GM18508 (cell line): Measurements from ENCODE around the gene C12orf75.
"Not testable (repeated sequence)": the region's sequence is repeated elsewhere in the genome, so short reads cannot be mapped to it uniquely, and the experiment has no call there.

Source experiments
- ATAC-seq: cut with Tn5 transposase; IDR thresholded peaks from one replicate; pipeline ENCODE4 v1.9.1; 2021; ENCODE audit warnings: moderate number of reproducible peaks; ENCODE audit not compliant: insufficient read depth, unreplicated experiment

C12orf75 gene

GRCh38 chr12:105365231-105365630 lies 34.7 kb downstream of the C12orf75 start:
- ATAC-seq = no peak

DNA sequence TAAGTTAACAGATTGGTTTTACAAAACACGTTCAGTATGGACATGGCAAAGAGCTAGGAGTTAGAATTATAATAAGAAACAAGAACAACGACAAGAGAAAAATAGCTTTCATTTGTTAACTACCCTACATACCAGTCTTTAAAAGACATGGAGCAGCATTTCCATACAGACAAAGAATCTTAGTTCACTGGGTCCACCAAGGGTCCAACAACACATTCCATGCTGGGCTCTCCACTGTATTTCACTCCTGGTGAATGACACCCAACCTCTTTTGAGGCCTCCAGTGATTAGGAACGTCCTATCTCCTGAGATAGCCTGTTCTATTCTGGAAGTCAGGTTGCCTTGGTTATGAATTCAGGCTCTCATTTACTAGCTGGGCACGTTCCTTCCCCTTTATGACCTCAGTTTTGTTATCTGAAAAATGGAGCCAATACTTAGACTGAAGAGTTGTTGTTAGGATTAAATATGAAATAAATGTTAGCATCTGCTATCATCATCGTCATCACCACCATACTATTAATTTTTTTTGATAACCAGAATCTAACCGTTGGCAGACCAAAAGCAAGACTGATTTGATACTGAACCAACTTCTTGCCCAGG lies 37.7 kb downstream of the C12orf75 start:
- no peak for ATAC-seq

- no peak for ATAC-seq
Measured at GRCh38 chr12:105369014-105369413, 38.5 kb downstream of the C12orf75 start.

DNA sequence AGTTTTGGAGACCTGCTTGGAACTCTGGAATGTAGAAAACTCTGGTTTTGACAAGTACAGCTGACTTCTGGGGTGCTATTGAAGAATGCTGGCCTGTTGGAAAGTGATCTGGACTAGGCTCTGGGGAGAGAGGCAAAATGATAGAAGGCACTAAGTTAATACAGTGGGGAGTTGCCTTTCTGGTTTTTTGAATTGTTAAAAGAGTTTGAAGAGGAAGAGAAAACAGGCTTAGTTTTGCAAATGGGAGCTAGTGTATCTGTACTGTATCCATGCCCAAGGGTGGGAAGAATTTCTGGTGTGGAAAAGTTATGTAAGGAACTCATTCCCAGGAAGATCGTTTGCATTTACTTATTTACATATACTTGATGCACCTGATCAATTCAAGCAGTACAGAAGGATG lies 43.8 kb downstream of the C12orf75 start:
- ATAC-seq = no peak

GRCh38 chr12:105377077-105377476 lies 46.6 kb downstream of the C12orf75 start:
- no peak for ATAC-seq

GRCh38 chr12:105378911-105379310 lies 48.4 kb downstream of the C12orf75 start:
- no peak for ATAC-seq

- ATAC-seq = no peak
Measured at GRCh38 chr12:105382771-105383622, 52.5 kb downstream of the C12orf75 start.

DNA sequence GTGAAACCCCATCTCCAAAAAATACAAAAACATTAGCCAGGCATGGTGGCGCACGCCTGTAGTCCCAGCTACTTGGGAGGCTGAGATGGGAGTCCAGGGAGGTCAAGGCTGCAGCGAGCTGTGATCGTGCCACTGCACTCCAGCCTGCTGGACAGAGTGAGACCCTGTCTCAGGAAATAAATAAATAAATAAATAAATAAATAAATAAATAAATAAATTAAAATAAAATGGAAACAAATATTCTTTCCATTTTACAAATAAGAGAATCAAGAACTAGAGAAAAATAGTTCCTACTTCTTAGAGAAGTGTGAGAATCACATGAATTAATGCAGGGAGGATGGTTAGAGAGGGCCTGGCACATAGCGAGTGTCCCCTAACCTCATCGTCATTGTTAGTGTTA lies 53.7 kb downstream of the C12orf75 start:
- no peak for ATAC-seq

- no peak for ATAC-seq
Measured at GRCh38 chr12:105384916-105385535, 54.5 kb downstream of the C12orf75 start.

- ATAC-seq = no peak
Measured at GRCh38 chr12:105386431-105386830, 55.9 kb downstream of the C12orf75 start.

DNA sequence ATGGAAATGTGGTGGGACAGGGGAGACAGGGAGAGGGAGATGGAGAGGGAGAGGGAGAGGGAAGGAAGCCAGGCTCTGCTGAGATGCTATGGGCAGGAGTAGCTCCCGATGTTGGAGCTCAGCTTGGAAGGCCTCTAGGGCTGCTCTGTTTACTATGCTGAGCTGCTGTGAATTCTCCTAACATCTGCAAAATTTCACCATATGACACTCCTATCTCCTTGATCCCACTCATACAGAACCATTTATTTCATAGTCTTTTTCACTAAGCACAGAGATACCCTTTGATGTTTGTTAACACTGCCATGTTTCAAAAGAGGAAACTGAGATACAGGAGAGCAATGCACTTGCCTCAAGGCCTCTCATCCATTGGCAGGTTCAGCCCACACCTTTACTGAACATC lies 60.7 kb downstream of the C12orf75 start:
- no peak for ATAC-seq

DNA sequence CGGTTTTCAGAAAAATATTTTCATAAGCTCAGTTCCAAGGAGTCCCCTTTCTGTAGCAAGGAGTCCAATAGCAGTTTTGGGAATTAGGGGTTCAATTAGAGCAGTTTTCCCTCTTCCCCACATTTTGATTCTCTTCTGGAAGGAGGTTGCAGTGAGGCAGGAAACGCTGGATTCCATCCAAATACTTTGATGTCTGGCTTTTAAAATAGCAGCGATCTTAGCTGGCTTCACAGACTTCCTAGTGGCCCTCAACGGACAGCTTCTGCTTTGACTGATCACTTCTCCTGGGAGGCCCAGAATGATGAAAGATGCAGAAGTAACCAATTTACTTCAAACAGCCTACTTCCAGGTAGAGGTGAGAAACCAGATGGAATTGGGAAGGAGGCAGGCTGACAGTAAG lies 63.1 kb downstream of the C12orf75 start:
- ATAC-seq = no peak

- ATAC-seq = no peak
Measured at GRCh38 chr12:105396024-105396423, 65.5 kb downstream of the C12orf75 start.

- ATAC-seq = no peak
Measured at GRCh38 chr12:105396983-105397382, 66.5 kb downstream of the C12orf75 start.

DNA sequence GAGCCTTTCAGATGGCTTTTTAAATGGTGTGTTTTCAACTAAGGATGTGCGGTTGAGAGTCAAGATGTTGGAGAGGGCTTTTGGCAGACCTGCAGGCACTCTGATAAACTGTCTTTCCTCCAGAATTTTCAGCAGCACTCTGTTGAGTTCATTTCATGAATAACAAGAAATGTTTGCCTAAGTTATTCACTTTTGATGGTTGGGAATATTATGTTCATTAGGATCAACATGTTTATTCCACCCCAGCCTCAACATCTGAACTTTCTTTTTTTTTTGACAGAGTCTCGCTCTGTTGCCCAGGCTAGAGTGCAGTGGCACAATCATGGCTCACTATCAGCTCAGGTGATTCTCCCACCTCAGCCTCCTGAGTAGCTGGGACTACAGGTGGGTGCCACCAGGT lies 68.4 kb downstream of the C12orf75 start:
- ATAC-seq = no peak

GRCh38 chr12:105399428-105400081 lies 69.1 kb downstream of the C12orf75 start:
- no peak for ATAC-seq

- ATAC-seq = no peak
Measured at GRCh38 chr12:105400227-105400626, 69.7 kb downstream of the C12orf75 start.

DNA sequence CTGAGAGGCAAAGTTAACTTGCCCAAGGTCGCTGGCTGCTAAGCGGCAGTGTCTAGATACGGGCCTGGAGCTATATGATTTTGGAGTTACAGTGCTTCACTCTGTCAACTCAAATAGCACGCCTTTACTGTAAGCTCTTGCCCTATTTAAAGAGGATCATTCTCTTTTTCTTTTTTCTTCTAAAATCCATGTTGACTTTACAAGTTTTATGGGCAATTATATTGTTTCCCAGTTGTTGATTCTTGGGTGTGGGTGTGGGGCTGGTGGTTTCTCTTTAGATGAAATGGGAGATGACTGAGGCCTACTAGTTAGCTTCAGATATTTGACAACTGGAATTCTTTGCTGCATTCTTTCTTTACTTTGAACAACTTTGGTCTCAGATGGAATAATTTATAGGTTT lies 70.7 kb downstream of the C12orf75 start:
- ATAC-seq = no peak

- ATAC-seq = no peak
Measured at GRCh38 chr12:105402366-105402765, 71.9 kb downstream of the C12orf75 start.

DNA sequence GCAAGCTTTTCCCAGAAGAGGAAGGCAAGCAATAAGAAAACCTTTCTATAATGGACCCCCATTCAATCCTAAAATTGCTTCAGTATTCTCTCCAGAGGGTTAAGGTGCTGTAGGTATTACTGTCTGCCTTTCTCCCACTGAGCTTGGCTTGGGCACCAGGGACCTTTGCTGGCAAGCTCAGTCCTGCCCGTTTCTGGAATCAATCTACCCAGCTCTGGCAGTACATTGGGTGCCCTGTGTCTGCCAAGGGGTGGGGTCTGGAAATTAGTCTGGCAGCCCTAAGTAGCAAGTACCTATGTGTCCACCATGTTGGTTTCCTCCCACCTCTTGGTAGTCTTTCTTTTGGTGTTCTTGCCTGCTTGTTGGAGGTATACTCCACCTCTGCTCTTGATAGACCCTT lies 72.6 kb downstream of the C12orf75 start:
- no peak for ATAC-seq

DNA sequence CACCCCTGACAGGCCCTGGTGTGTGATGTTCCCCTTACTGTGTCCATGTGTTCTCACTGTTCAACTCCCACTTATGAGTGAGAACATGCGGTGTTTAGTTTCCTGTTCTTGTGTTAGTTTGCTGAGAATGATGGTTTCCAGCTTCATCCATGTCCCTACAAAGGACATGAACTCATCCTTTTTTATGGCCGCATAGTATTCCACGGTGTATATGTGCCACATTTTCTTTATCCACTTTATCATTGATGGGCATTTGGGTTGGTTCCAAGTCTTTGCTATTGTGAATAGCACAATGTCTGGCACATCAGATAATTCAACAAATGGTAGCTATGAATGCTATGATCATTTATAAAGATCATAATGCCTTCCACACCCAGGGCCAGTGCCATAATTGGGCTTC lies 73.6 kb downstream of the C12orf75 start:
- ATAC-seq = not testable (repeated sequence)
